Thoracic aorta (tissue), 2 donors: ENCODE results near the gene CFAP57. TPM values are rescaled to one million over a fixed set of nuclear protein-coding genes. Genes with fewer than 3 reads are reported as not detected.

Experiments used
- ATAC-seq: fragments of 150-250 bp; one replicate; pipeline ENCODE4 v1.8.0; 2017; ENCODE audit warnings: low read depth; ENCODE audit not compliant: insufficient number of reproducible peaks, low FRiP score
- DNase-seq: peaks from one replicate; pipeline ENCODE4 v3.0.0-alpha.2; 2020; ENCODE audit warnings: low spot score
- H3K27ac ChIP-seq, 2 donors: fragments of 200-600 bp; sonication (generic); 1 replicate in 1 of 2; 2 replicates in 1 of 2; pipeline ENCODE4 v1.5.1; 2016; ENCODE audit warnings: mild to moderate bottlenecking in 2 of 2, moderate library complexity in 2 of 2
- H3K27me3 ChIP-seq: fragments of 200-600 bp; sonication (generic); replicated peaks from 2 replicates; pipeline ENCODE4 v1.6.0; 2016; ENCODE audit warnings: mild to moderate bottlenecking; ENCODE audit not compliant: insufficient read depth
- H3K36me3 ChIP-seq: fragments of 200-600 bp; sonication (generic); one replicate; pipeline ENCODE4 v1.5.1; 2016
- H3K4me1 ChIP-seq, 2 donors: fragments of 200-600 bp; sonication (generic); 1 replicate in 1 of 2; 2 replicates in 1 of 2; pipeline versions ENCODE4 v1.5.1 to v1.6.0; 2016; ENCODE audit warnings: low read depth in 2 of 2, mild to moderate bottlenecking in 1 of 2; ENCODE audit not compliant: control insufficient read depth in 1 of 2
- H3K4me3 ChIP-seq: fragments of 200-600 bp; sonication (generic); 2 replicates; pipeline ENCODE4 v1.5.1; 2016; ENCODE audit warnings: mild to moderate bottlenecking
- H3K9me3 ChIP-seq: fragments of 200-600 bp; sonication (generic); 2 replicates; pipeline ENCODE4 v1.5.1; 2016
- total RNA-seq, 2 donors: library from RNA; depleted of rRNA; stranded (reverse); fragments of >200 nt; gene quantifications; one replicate each; pipeline versions ENCODE4 v1.1.0 to v1.2.3, GENCODE V29; 2016
- TF ChIP-seq, protein P1 (sequence below): fragments of 200-600 bp; sonication (generic); IDR thresholded peaks from one replicate; pipeline ENCODE4 v1.5.1; 2019; ENCODE audit warnings: antibody characterized with exemption

The CFAP57 gene
- total RNA-seq, 2 donors from 2014 or later: 0.27 to 0.42 TPM

DNA sequence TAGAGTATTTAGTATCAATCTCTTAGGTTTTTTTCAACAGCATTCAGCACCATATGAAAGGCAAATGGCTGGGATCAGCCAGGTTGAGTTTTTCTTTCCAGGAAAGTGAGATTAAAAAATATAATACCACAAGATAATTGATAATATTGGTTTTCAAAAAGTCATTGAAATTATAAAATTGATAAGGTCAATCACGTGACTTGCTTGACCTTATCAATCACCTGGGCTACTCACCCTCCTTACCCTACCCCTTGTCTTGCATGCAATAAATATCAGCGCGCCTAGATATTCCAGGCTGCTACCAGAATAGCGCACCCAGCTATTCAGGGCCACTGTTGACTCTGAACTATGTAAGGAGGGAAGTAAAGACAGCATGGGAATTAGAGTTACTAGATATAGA lies 31.5 kb upstream of the CFAP57 start:
- H3K4me1 ChIP-seq: no peaks in the 10 kb centered on the region
- TF ChIP-seq, protein P1, sequence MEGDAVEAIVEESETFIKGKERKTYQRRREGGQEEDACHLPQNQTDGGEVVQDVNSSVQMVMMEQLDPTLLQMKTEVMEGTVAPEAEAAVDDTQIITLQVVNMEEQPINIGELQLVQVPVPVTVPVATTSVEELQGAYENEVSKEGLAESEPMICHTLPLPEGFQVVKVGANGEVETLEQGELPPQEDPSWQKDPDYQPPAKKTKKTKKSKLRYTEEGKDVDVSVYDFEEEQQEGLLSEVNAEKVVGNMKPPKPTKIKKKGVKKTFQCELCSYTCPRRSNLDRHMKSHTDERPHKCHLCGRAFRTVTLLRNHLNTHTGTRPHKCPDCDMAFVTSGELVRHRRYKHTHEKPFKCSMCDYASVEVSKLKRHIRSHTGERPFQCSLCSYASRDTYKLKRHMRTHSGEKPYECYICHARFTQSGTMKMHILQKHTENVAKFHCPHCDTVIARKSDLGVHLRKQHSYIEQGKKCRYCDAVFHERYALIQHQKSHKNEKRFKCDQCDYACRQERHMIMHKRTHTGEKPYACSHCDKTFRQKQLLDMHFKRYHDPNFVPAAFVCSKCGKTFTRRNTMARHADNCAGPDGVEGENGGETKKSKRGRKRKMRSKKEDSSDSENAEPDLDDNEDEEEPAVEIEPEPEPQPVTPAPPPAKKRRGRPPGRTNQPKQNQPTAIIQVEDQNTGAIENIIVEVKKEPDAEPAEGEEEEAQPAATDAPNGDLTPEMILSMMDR: no peak
- no peak overlapping the region for H3K27ac ChIP-seq
- no peaks in the 10 kb centered on the region for H3K27me3 ChIP-seq
- no peaks in the 10 kb centered on the region for H3K9me3 ChIP-seq
- no peak overlapping the region for H3K4me3 ChIP-seq
- H3K36me3 ChIP-seq: no peaks in the 10 kb centered on the region
- DNase-seq (no peak), ATAC-seq (no peak)

DNA sequence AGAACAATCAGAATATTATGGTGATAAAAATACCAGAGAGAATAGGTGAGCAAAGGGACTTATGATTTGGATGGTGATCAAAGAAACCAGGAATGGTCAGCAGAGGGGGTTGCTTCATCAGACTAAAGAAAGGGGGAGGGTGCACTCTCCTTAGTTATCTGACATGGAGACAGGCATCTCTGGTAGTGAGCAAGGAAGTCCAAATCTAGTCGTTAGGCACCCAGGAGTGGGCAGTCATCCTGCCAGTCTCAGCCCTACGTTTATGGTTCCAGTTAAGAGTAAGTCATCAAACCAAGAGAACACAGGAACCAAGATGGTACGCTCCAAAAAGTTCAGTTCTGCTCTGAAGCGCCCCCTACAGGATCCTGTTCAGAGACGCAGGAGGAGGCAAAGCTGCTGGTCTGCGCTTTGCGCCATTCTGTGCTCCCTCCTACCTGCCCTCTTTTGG lies 28.7 kb upstream of the CFAP57 start:
- H3K27me3 ChIP-seq: no peaks in the 10 kb centered on the region
- H3K4me1 ChIP-seq: peaks cover 2 to 8% of the 10 kb centered on the region in 2 donors
- TF ChIP-seq, protein P1: no peak
- H3K4me3 ChIP-seq: no peak overlapping the region
- no peaks in the 10 kb centered on the region for H3K9me3 ChIP-seq
- no peak for DNase-seq
- H3K36me3 ChIP-seq: no peaks in the 10 kb centered on the region
- ATAC-seq: no peak
- no peak overlapping the region for H3K27ac ChIP-seq

DNA sequence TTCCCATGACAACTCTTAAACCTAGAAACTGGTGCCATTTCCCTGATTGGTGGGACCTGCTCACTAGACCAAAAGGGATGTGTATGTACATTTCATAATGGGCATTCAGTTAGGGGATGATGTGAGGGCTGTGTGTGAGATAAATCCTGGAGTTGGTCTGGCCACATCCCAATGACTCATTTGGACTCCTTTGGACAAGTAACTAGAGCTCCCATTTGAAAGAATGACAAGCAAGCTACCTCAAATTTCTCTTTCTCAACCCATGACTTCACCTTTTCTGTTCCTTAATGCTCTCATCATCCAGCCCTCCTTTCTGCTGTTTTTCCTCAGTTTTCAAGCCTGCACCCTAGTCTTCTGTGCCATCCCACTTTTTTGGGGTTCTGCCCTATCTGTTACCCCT lies 27.9 kb upstream of the CFAP57 start:
- no peak for DNase-seq
- ATAC-seq: no peak
- Histone ChIP-seq H3K9me3 (no peaks in the 10 kb centered on the region), H3K4me3 (no peak overlapping the region), H3K4me1 (peaks cover 2 to 10% of the 10 kb centered on the region in 2 donors), H3K27me3 (no peaks in the 10 kb centered on the region), H3K27ac (no peak overlapping the region), H3K36me3 (no peaks in the 10 kb centered on the region)
- TF ChIP-seq, protein P1: no peak

DNA sequence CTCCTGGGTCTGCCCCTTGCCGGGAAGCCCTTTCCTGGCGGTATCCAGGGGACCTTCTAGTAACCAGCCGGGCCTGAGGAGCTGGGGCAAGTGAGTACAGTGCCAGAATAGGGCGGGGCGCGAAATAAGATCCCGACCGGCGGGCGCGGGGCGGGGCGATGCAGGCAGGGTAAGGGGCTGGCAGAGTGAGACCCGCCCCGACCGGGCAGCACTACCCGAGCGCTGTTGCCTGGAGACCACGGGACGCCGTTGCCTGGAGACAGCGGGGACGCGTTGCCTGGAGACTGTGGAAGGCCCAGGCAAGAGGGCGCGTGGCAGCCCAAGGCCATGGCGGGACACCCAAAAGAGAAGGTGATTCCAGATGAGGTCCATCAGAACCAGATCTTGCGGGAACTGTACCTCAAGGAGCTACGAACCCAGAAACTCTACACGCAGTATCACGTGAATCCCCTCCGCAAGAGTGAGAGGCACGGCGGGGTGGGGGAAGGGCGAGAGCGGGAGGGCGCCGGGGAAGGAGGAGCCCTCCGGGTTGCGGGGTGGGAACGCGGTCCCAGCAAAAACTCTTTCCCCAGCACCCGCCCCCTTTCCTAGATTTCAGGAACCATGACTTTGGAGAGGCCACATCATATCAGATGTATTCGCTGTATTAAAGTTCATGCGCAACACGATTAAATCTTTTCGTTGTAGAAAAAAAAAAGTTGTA lies 24.4 kb upstream of the CFAP57 start:
- no peaks in the 10 kb centered on the region for H3K9me3 ChIP-seq
- H3K27ac ChIP-seq: no peak overlapping the region
- TF ChIP-seq, protein P1: no peak
- H3K27me3 ChIP-seq: no peaks in the 10 kb centered on the region
- peaks cover 2 to 10% of the 10 kb centered on the region in 2 donors for H3K4me1 ChIP-seq
- H3K36me3 ChIP-seq: no peaks in the 10 kb centered on the region
- peak overlapping the region; percentile 67 for H3K4me3 ChIP-seq
- ATAC-seq (no peak), DNase-seq (peak; percentile 4)

DNA sequence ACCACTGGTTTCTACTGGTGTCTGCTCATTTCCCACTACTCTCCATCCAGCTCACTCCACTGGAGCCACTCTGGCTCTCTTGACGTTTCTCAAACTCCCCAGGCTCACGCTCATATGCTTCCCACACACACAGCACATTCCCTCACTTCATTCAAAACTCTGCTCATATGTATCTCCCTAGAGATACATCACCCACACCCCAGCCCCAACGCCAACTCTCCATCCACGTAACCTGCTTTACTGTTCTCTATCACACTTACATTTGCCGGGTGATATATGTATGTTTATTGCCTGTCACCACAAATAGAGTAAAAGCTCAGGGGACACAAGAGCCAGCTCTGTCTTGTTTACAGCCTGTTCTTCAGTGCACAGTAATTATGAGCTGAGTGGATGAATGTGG lies 22.2 kb upstream of the CFAP57 start:
- Histone ChIP-seq H3K27me3 (no peaks in the 10 kb centered on the region), H3K4me3 (no peak overlapping the region), H3K4me1 (peaks cover 2 to 10% of the 10 kb centered on the region in 2 donors), H3K27ac (no peak overlapping the region), H3K9me3 (no peaks in the 10 kb centered on the region), H3K36me3 (no peaks in the 10 kb centered on the region)
- no peak for DNase-seq
- TF ChIP-seq, protein P1: no peak
- ATAC-seq: no peak
